Type B pancreatic cell (in vitro differentiated cells): ENCODE results near the gene PDZD7. TPM values are rescaled to one million over a fixed set of nuclear protein-coding genes. Genes with fewer than 3 reads are reported as not detected.
A peak's percentile ranks its signal among the peaks of the same experiment; 100 is the strongest.

Experiments used
- DNase-seq: peaks from one replicate; pipeline ENCODE4 v3.0.0; 2021; ENCODE audit warnings: mixed read lengths; ENCODE audit not compliant: unreplicated experiment; ENCODE audit errors: extremely low spot score
- H3K27ac Mint-ChIP-seq: 2 replicates; pipeline ENCODE4 v1.8.0; 2021; ENCODE audit warnings: mild to moderate bottlenecking, mixed read lengths
- H3K27me3 Mint-ChIP-seq: 2 replicates; pipeline ENCODE4 v1.8.0; 2021; ENCODE audit warnings: mixed read lengths
- H3K36me3 Mint-ChIP-seq: 2 replicates; pipeline ENCODE4 v1.8.0; 2021; ENCODE audit warnings: mixed read lengths
- H3K4me1 Mint-ChIP-seq: one replicate; pipeline ENCODE4 v1.8.0; 2021; ENCODE audit warnings: mixed read lengths; ENCODE audit not compliant: unreplicated experiment
- H3K4me3 Mint-ChIP-seq: 2 replicates; pipeline ENCODE4 v1.8.0; 2021; ENCODE audit warnings: mild to moderate bottlenecking, mixed read lengths
- H3K9me3 Mint-ChIP-seq: 2 replicates; pipeline ENCODE4 v1.8.0; 2021; ENCODE audit warnings: mixed read lengths
- CTCF ChIP-seq: fragments of 200-600 bp; sonication (generic); conservative IDR thresholded peaks from 2 replicates; pipeline ENCODE4 v1.5.0; 2021; ENCODE audit warnings: antibody characterized with exemption, mild to moderate bottlenecking
- total RNA-seq: library from RNA; stranded (reverse); gene quantifications from 2 replicates; pipeline ENCODE4 v1.2.1, GENCODE V29; 2021; ENCODE audit warnings: low replicate concordance

The PDZD7 gene
- total RNA-seq, 1 donor from 2014 or later: 2.0 TPM

- peak; percentile 93 for TF ChIP-seq CTCF
- DNase-seq: peak; percentile 92
- Mint-ChIP-seq H3K27ac (peak overlapping the region; percentile 95), H3K27me3 (no peaks in the 10 kb centered on the region), H3K9me3 (no peaks in the 10 kb centered on the region), H3K4me3 (peak overlapping the region; percentile 94), H3K4me1 (peaks cover 30% of the 10 kb centered on the region), H3K36me3 (peaks cover 4% of the 10 kb centered on the region)
These were observed 33.4 kb downstream of the PDZD7 start for GRCh38 chr10:100997360-100998182.

GRCh38 chr10:100996678-100997359 lies 34.1 kb downstream of the PDZD7 start:
- H3K4me1 Mint-ChIP-seq: peaks cover 30% of the 10 kb centered on the region
- H3K36me3 Mint-ChIP-seq: peaks cover 4% of the 10 kb centered on the region
- no peak for DNase-seq
- TF ChIP-seq CTCF: no peak
- H3K4me3 Mint-ChIP-seq: peak overlapping the region; percentile 94
- H3K27me3 Mint-ChIP-seq: no peaks in the 10 kb centered on the region
- H3K9me3 Mint-ChIP-seq: no peaks in the 10 kb centered on the region
- H3K27ac Mint-ChIP-seq: peak overlapping the region; percentile 70

GRCh38 chr10:100995181-100995580 lies 35.7 kb downstream of the PDZD7 start:
- DNase-seq: no peak
- no peaks in the 10 kb centered on the region for H3K9me3 Mint-ChIP-seq
- peaks cover 28% of the 10 kb centered on the region for H3K4me1 Mint-ChIP-seq
- H3K4me3 Mint-ChIP-seq: peak overlapping the region; percentile 69
- H3K27ac Mint-ChIP-seq: peak overlapping the region; percentile 46
- H3K36me3 Mint-ChIP-seq: peaks cover 15% of the 10 kb centered on the region
- no peaks in the 10 kb centered on the region for H3K27me3 Mint-ChIP-seq
- TF ChIP-seq CTCF: no peak

- Mint-ChIP-seq H3K36me3 (peaks cover 15% of the 10 kb centered on the region), H3K9me3 (no peaks in the 10 kb centered on the region), H3K27ac (peak overlapping the region; percentile 46), H3K4me1 (peaks cover 28% of the 10 kb centered on the region), H3K27me3 (no peaks in the 10 kb centered on the region), H3K4me3 (peak overlapping the region; percentile 38)
- no peak for DNase-seq
- TF ChIP-seq CTCF: peak; percentile 81
These were observed 36.8 kb downstream of the PDZD7 start for GRCh38 chr10:100993986-100994708.

GRCh38 chr10:100989088-100989487 lies 41.8 kb downstream of the PDZD7 start:
- DNase-seq: no peak
- peaks cover 20% of the 10 kb centered on the region for H3K36me3 Mint-ChIP-seq
- TF ChIP-seq CTCF: no peak
- peaks cover 25% of the 10 kb centered on the region for H3K4me1 Mint-ChIP-seq
- no peak overlapping the region for H3K27ac Mint-ChIP-seq
- no peaks in the 10 kb centered on the region for H3K9me3 Mint-ChIP-seq
- no peaks in the 10 kb centered on the region for H3K27me3 Mint-ChIP-seq
- H3K4me3 Mint-ChIP-seq: no peak overlapping the region
